Skeletal muscle cell (primary cell): ENCODE results near the gene TSPAN14.
"Not testable (repeated sequence)": the region's sequence is repeated elsewhere in the genome, so short reads cannot be mapped to it uniquely, and the experiment has no call there.

ENCODE experiments used
- DNase-seq: peaks from one replicate; pipeline ENCODE4 v3.0.0-alpha.2; 2010; ENCODE audit warnings: low read depth
- H3K4me3 ChIP-seq: 2 replicates; pipeline ENCODE4 v1.5.1; 2011; ENCODE audit warnings: low read depth, mild to moderate bottlenecking, control low read depth, low read length, moderate library complexity

Gene TSPAN14

DNA sequence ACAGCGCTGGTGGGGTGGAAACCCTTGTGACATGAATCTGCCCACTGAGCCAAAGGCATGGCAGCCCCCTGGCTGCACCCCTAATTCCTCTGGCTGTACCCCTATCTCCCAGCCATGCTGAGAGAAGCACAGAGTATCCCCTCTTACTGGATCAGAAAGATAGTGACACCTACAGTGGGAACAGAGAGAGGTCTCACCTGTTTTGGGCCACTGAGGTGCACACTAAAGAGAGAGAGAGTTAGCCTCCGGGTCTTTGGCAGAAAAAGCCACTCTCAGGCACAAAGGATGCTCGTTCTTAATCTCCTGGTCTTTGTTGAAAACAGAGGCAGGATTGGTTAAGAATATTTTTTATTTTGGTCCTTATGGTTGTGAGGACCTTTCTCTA is 11.3 kb downstream of the TSPAN14 start:
- DNase-seq, result no peak
- no peak overlapping the region for H3K4me3 ChIP-seq

DNA sequence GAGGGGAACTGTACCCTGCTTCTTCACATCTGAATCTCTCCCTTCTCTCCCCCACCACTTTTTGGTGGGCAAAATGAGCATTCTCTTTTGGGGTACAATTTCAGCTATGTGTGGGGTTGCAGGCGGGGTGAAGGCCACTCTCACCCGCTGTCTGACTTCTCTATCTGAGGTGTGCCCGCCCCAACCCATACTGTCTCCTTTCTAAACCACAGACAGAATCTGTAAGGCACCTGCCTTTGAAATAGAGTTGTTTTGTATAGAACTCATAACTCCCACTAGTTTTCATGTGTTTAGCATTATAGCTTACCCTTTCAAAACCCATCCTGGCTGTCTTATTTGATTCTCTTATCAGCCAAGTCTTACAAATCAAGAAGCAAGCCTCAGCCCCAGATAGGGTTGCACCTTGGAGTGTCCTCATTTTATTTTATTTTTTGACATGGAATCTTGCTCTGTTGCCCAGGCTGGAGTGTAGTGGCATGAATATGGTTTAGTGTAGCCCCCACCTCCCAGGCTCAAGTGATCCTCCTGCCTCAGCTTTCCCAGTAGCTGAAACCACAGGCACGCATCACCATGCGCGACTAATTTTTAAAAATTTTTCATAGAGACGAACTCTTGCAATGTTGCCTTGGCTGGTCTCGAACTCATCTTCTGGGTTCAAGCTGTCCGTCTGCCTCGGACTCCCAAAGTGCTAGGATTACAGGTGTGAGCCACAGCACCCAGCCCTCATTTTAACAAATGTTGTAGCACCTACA is 11.9 kb downstream of the TSPAN14 start:
- no peak overlapping the region for H3K4me3 ChIP-seq
- no peak for DNase-seq

DNA sequence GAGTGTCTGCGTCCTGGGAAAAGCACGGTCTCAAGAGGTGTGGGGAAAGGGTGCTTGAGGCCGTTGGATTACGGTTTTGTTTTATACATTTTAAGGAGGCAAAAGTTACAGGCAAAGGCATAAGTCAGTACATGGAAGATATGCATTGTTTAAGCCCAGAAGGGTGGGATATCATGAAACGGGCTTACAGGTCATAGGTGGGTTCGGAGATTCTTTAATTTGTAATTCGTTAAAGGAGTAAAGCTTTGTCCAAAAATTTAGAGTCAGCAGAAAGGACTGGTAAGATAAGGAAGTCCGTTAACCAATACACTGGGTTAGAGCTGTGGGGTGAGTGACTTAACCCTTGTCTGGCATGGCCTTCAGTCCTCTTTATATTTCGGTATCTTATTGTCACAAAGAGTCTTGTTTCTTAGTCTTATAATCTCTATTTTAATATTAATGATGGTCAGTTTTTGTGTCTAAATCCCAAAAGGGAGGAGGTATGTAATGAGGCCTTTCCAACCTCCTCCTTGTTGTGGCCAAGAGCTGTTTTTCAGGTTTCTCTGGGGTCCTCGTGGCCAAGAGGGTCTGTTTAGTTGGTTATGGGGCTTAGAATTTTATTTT is 12.7 kb downstream of the TSPAN14 start:
- H3K4me3 ChIP-seq, result no peak overlapping the region
- no peak for DNase-seq

DNA sequence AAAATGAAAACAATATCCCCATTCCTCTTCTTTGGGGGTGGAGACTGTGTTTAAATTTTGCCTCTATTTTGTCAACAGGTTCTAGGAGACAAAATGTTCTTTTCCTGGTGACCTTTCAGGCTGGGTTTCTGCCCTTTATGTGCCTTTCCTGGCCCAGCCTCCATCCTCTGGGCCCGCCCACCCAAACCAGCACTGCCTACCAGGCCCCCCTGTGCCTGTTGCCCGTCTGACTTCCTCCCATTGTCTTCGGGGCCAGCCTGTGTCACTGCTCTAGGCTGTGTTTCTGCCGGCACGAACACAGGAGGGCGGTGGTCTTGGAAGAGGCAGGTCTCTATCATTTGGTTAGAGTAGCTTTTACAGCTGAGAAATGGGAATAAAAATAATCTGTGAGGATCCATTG is 13.9 kb downstream of the TSPAN14 start:
- no peak for DNase-seq
- no peak overlapping the region for H3K4me3 ChIP-seq

DNA sequence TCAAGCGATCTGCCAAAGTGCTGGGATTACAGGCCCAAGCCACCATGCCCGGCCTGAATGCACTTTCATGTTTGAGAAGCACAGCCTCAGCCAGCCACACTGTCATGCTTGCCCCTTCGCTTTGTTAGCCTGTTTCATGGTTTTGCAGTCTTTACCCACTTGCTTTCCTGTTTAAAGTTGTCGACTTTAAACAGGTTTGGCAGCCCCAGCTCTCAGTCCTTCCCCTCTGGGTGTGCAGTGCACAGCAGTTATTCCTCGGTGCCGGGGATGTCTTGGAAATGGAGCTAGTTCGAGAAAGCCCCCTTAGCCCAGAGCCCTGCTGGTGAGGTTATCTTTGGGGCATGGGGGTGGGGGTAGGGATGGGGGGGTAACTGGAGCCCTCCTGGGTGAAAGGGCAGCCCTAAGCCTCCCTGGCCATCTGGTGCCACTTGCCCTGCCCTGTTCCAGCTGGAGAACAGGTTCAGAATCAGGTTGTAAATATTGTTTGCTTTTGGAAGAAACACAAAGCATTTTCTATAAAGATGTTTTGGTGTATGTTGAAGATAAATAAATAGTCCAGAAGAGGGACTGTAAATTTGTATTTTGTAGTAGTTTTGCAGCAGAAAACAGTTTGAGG is 14.8 kb downstream of the TSPAN14 start:
- DNase-seq, result no peak
- no peak overlapping the region for H3K4me3 ChIP-seq

DNA sequence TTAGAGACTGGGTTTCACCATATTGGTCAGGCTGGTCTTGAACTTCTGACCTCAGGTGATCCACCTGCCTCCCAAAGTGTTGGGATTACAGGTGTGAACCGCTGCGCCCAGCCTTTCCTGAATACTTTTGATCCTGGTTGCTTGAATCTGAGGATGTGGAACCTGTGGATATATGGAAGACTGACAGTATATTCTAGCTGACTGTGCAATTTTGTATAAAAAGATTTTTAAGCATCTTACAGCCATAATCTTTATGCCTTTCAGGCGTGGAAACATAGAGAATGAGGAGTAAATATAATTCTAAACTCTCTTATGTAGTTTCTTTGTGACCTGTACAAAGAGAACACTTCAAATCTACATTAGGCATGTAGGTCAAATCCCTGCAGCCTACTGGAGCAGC is 16.2 kb downstream of the TSPAN14 start:
- DNase-seq, result no peak
- no peak overlapping the region for H3K4me3 ChIP-seq

DNA sequence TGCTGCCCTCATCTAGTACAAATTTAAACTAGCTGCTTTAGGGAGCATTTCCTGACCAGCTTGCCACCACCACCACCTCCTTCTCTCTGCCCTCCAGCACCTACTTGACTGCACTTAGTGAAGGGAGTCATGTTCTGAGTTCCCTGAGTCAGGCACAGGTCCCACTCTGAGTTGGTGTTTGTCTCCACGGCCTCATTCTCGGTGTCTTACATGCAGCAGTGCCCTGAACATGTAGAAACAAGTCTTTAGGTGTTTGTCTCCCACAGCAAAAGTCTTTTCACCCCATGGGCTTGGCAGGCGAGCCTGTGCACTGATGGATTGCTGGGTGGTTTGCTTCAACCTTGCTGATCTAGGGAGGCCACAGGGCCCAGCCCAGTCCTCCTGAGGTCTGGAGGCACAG is 16.9 kb downstream of the TSPAN14 start:
- DNase-seq, result no peak
- H3K4me3 ChIP-seq, result no peak overlapping the region

DNA sequence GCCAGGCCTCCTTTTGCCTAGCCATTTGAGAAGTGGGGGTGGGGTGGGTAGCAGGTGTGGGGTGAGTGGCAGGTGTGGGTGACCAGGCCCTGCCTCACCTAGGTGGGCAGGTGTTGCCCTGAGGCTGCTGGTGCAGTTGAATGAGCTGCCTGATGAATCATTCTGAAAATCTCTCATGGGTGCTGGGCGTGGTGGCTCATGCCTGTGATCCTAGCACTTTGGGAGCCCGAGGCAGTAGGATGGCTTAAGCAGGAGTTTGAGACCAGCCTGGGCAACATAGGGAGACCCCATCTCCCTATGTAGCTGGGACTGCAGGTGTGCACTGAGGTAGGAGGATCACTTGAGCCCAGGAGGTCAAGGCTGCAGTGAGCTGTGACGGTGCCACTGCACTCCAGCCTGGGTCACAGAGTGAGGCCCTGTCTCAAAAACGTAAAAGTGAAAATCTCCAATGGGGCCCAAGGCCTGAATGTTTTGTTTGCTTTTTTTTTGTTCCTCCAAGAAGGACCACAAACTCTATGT is 17.7 kb downstream of the TSPAN14 start:
- no peak for DNase-seq
- H3K4me3 ChIP-seq, result no peak overlapping the region

DNA sequence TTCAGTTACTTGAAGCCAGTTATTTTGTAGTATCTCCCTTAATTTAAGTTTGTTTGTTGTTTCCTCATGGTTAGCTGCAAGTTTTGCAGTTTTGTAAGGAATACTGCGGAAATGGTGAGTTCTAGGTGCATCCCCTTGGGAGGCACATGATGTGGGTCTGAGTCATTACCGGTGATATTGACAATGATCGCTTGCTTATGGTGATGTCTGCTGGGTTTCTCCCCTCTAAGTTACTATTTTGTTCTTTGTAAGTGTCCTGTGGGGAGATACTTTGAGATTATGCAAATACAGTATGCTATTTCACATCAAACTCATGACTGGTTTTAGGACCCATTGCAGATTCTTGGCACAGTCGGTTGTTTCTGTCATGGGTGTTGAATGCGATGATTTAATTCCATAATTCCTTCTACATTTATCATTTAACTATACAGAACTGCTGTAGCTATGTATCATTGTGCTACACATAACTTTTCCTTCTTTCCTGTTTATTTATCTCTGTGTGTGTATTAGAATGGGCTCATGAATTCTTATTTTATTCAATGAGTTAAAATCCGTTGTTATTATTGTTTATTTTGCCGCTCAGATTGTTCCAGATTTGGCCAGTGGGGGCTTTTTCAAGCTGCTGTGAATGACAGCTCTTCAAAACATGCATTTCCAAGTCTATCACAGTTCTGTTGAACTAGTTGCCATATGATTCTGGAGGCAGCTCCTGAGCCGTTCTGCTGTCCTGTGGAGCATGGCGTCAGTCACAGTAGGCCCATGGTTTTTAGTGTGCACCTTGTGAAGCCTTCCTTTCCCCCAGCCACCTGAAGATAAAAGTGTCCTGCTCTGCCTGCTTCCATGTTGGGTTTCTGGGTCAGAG is 18.4 kb downstream of the TSPAN14 start:
- no peak overlapping the region for H3K4me3 ChIP-seq
- DNase-seq, result peak; percentile 72

DNA sequence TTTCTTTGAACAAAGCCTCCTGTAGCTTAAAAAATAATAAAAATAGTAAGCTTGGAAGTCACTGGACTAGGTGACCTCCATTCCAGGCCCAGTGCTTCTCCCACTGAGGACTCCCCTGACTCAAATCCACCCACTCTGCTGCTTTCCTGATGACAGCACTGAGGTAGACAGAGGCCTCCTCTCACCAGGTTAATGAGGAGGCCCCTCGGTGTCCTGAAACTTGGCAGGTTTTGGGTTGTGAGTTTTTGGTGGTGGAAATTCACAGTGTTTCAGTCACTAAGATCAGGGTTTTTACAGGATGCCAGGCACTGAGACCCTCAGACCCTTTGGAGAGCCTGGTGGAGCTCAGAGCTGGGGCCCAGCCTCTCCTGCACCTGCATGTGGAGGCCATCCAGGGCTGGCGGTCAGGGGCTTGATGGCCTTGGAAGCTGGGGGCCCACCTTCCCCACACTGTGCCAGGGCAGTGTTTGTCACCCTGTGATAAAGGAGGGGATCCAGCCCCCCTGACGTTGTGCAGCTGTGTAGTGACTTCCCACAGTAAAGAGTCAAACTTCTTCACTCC is 19.1 kb downstream of the TSPAN14 start:
- no peak overlapping the region for H3K4me3 ChIP-seq
- DNase-seq, result no peak

DNA sequence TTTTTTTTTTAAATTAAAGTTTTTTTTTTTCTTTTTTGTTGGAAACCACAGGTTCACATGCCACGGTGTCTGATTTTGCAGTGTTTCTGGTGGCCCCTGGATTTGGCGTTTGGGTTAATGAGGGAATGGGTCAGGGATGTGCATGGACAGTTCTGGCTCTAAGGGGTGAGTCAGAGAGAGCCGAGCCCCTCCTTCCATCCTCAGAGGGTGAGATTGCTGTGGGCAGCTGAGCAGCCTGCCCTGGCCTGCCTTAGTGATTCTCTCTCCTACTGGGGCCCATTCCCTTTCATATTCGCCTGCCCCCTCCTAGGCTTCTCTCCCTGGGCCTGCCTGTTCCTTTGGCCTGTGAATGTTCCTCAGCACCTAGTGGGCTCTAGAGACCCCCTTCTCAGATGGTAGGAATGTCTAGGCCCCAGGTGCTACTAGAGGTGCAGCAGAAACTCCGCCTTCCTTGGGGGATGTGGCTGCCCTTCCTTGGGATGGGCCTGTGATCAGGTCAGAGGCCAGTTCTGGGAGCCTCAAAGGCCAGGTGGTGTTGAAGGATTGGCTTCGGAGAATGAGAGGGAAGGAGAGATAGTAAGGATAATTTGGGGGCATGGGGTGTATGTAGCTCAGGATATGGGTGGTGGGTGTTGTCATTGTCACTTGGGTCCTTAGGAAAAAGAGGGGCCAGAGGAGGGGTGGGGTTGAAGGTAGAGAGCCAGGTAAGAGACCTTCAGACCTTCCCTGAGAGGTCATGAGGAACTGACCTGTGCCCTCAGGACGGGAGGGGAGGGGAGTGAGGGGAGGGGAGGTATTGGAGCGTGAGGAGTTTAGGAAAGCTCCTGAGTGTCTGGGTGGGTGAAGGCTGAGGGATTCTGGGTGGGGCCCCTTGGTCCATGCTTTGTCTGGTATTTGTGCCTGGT is 19.8 kb downstream of the TSPAN14 start:
- H3K4me3 ChIP-seq, result no peak overlapping the region
- DNase-seq, result no peak

DNA sequence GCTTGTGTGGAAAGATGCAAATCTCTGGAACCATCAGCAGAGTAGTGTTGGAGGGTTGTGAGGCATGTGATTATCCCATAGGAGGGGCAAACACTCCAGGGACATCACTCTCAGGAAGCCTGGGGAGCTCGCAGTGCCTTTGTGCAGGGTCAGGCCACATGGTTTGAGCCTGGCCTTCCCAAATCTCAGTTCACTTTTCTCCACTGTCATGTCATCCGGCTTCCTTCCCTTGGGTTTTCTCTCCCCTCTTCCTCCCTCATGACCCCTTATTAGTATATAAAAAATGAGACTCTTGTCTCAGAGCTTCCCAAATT is 20.4 kb downstream of the TSPAN14 start:
- DNase-seq, result no peak
- H3K4me3 ChIP-seq, result no peak overlapping the region

DNA sequence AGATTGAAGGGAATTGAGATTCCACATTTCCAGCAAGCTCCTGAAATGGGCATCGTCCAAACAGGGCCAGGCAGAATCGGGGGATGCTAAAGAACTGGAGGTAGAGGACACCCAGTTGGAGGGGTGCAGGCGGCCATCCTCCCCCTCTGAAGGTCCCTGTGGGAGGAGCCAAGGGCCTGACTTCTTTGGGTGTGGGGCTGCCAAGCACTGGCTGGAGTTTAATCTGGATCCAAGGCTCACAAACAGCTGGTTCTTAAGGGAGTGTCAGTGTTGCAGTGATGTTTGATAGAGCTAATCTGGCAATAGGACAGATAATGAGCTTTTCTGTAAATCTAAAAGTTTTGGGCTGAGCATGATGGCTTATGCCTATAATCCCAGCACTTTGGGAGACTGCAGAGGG is 20.8 kb downstream of the TSPAN14 start:
- DNase-seq, result no peak
- no peak overlapping the region for H3K4me3 ChIP-seq

DNA sequence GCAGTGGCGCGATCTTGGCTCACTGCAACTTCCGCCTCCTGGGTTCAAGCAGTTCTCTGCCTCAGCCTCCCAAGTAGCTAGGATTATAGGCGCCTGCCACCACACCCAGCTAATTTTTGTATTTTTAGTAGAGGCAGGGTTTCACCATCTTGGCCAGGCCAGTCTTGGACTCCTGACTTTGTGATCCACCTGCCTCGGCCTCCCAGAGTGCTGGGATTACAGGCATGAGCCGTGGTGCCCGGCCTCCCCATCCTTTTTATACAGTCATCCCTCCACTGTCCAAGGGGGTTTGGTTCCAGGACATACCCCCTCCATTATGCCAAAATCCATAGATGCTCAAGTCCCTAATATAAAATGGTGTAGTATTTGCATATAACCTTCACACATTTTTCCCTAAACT is 21.5 kb downstream of the TSPAN14 start:
- not testable (repeated sequence) for H3K4me3 ChIP-seq, DNase-seq

DNA sequence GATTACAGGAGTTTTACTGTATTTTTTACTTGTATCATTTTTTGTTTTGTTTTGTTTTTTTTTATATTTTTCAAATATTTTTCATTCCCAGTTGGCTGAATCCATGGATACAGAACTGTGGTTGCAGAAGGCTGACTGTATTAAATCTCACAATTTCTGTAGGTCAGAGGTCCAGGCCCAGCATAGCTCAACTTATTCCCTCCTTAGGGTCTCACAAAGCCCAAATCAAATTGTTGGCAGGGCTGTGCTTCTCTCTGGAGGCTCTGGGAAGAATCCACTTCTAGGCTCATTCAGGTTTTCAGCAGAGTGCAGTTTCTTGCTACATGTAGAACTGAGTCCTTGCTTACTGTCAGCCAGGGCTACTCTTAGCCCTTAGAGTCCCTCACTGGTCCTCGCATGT is 22.6 kb downstream of the TSPAN14 start:
- no peak overlapping the region for H3K4me3 ChIP-seq
- no peak for DNase-seq

DNA sequence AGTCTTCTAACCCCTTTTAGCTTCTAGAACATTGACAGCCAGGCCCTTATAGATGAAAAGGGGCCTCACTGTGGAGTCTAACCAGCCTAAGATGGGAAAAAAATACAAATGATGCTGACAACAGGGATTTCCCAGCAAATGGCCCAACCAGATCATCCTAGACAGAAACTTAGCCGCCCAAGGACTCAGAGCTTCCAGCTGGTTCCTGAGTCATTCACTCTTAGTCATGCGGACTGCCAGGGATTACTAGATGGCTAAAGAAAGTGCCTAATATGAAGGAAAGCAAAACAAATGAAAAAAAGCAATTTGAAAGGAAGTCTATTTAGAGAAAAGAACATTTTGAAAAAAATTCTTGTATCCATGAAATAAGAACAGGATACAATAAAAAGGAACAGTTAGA is 23.7 kb downstream of the TSPAN14 start:
- peak; percentile 75 for DNase-seq
- H3K4me3 ChIP-seq, result no peak overlapping the region

DNA sequence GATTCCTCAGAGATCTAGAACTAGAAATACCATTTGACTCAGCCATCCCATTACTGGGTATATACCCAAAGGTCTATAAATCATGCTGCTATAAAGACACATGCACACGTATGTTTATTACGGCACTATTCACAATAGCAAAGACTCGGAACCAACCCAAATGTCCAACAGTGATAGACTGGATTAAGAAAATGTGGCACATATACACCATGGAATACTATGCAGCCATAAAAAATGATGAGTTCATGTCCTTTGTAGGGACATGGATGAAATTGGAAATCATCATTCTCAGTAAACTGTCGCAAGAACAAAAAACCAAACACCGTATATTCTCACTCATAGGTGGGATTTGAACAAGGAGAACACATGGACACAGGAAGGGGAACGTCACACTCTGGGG is 26.3 kb downstream of the TSPAN14 start:
- H3K4me3 ChIP-seq, DNase-seq: not testable (repeated sequence)

DNA sequence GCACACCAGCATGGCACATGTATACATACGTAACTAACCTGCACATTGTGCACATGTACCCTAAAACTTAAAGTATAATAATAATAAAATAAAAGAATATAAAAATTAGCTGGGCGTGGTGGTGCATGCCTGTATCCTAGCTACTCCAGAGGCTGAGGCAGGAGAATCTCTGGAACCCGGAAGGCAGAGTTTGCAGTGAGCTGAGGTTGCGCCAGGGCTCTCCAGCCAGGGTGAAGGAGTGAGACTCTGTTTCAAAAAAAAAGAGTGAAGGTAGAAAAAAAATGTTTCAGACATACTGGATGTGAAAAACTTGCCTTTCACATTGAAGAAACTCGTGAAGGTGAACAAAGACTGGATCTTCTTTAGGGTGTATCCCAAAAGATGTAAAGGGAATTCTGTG is 26.7 kb downstream of the TSPAN14 start:
- DNase-seq, result no peak

DNA sequence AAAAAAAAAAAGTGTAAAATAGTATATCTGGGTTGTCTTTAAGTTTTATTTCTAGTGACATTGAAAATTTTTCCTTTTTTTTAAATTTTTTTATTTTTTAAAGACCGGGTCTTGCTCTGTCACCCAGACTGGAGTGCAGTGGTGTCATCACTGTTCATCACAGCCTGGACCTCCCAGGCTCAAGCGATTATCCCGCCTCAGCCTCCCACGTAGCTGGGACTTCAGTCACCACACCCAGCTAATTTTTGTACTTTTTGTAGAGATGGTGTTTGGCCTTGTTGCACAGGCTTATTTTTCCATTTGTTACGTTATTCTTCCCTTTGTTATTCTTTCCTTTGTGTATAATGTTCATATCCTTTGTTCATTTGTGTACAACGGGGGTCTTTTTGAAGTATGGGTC is 30.1 kb downstream of the TSPAN14 start:
- H3K4me3 ChIP-seq, result no peak overlapping the region
- DNase-seq, result no peak

More for the DNA sequence above, 26.7 kb downstream of the TSPAN14 start:
- no peak overlapping the region for H3K4me3 ChIP-seq
